ENCODE results near the gene CLEC2L. TPM values are rescaled to one million over a fixed set of nuclear protein-coding genes. Genes with fewer than 3 reads are reported as not detected.

Gene CLEC2L
- total and polyA plus RNA-seq, 2 of the 8 experiments (the other 6 are each of a cell fraction or from before 2014, with no cell fraction given) = 0.20 to 1.9 TPM

DNA sequence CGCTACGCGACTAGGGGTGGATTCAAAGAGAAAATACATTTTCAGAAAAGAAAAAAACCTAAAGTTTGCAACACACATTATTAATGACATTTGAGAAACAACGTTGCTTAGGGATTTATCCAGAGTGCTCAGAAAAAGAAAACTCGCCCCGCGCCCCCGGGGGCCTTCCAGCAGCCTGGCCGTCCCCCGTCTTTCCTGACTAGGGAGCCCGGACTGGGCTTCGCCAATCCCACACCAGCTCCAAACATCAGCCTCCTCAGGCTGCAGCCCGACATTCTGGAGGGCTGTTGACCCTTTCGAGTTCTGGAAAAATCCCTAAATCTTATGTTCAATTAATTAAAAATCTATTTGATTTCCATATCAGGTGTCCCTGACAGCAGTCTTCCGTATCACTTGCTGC, 48.6 kb downstream of the CLEC2L start:
- DNase-seq (ENCODE audit: low read depth in 1 of 2, low spot score in 2 of 2) (no peak), FAIRE-seq (no peak)
- ChIA-PET POLR2A (ENCODE audit: partially characterized antibody) (no interaction called here), CTCF (ENCODE audit: partially characterized antibody) (interaction anchor here (0.7 to 6.3 kb wide), 6 partner anchors 9 to 228 kb away, joined by 3 to 54 read pairs (median 3); no protein-coding TSS in a partner anchor)
- Histone ChIP-seq H2BK120ac (replicated peaks; ENCODE audit: low read depth, low read length) (no peak overlapping the region), H3K27ac (ENCODE audit: low read depth, low read length) (no peak overlapping the region), H2AFZ (ENCODE audit: low read length) (no peak overlapping the region), H4K91ac (replicated peaks; ENCODE audit: insufficient read length, low read length) (no peak overlapping the region), H3K18ac (ENCODE audit: extremely low read depth, low read length) (no peak overlapping the region; the same call in 1 of the 2 replicates), H3K9ac (replicated peaks in 1 of 4; ENCODE audit: extremely low read depth in 1 of 4, low read depth in 3 of 4, low read length in 3 of 4) (no peak overlapping the region), H3K79me1 (ENCODE audit: low read depth, low read length) (no peaks in the 10 kb centered on the region), H3K27me3 (replicated peaks in 1 of 4; ENCODE audit: control insufficient read depth in 3 of 4, extremely low read depth in 1 of 4, insufficient read depth in 3 of 4, low read length in 3 of 4) (no peaks in the 10 kb centered on the region), H3K79me2 (ENCODE audit: control insufficient read depth in 1 of 2, insufficient read depth in 2 of 2, low read length in 2 of 2) (no peaks in the 10 kb centered on the region), H3K4me3 (ENCODE audit: extremely low read depth in 1 of 4, insufficient read depth in 2 of 4, low read depth in 3 of 4, low read length in 4 of 4) (no peak overlapping the region), H3K4ac (replicated peaks; ENCODE audit: insufficient read length, low read depth, low read length) (no peak overlapping the region), H3K9me3 (ENCODE audit: insufficient read depth in 2 of 2, low read depth in 1 of 2, low read length in 1 of 2) (no peaks in the 10 kb centered on the region), H2BK20ac (ENCODE audit: low read length) (no peak overlapping the region), H3K56ac (replicated peaks; ENCODE audit: insufficient read length, low read depth, low read length) (no peak overlapping the region), H2BK15ac (ENCODE audit: low read length) (no peak overlapping the region), H2BK5ac (ENCODE audit: low read depth, low read length) (no peak overlapping the region), H2BK12ac (ENCODE audit: low read depth, low read length) (no peak overlapping the region), H3K36me3 (ENCODE audit: control insufficient read depth in 2 of 4, insufficient read depth in 4 of 4, low read length in 3 of 4) (no peaks in the 10 kb centered on the region; a peak in 1 of 8 replicates), H3K14ac (ENCODE audit: insufficient read length) (no peak overlapping the region), H3K4me2 (ENCODE audit: insufficient read depth in 1 of 2, low read depth in 2 of 2, low read length in 2 of 2) (no peak overlapping the region), H4K20me1 (replicated peaks in 1 of 2; ENCODE audit: control insufficient read depth in 1 of 2, insufficient read depth in 2 of 2, low read length in 2 of 2) (no peaks in the 10 kb centered on the region), H3K4me1 (replicated peaks in 1 of 4; ENCODE audit: control insufficient read depth in 3 of 4, insufficient read depth in 4 of 4, low read length in 3 of 4) (peaks cover 0 to 8% (median under 1%) of the 10 kb centered on the region in 4 experiments; a peak in 3 of 7 replicates), H3K23me2 (ENCODE audit: low read depth, low read length) (no peaks in the 10 kb centered on the region), H2AK5ac (ENCODE audit: low read depth, low read length) (no peak overlapping the region), H3K23ac (ENCODE audit: insufficient read length) (no peak overlapping the region), H4K8ac (ENCODE audit: extremely low read depth, insufficient read depth, low read length) (no peak overlapping the region), H4K5ac (ENCODE audit: insufficient read length, low read depth, low read length) (no peak overlapping the region)
- WGBS, 2 experiments (ENCODE audit: extremely low coverage in 1 of 2, insufficient coverage in 1 of 2, insufficient read length in 1 of 2, insufficient replicate concordance in 2 of 2, low coverage in 1 of 2, low lambda C conversion rate in 2 of 2, missing lambda C conversion rate in 1 of 2) = 93% methylated on average over 15 of the region's 15 CpGs; no CpG with 5 or more reads in 1 of the 2 experiments
- TF ChIP-seq NANOG (IDR thresholded peaks at IDR 0.05; ENCODE audit: insufficient read depth, low read depth, low read length, poor library complexity, severe bottlenecking) = no peak
- no peak for TF ChIP-seq TAF1 (IDR thresholded peaks at IDR 0.05; ENCODE audit: low read depth, low read length)
- no peak for TF ChIP-seq SUZ12 (IDR thresholded peaks at IDR 0.05; ENCODE audit: low read length)
- TF ChIP-seq ZNF274 (IDR thresholded peaks at IDR 0.05; ENCODE audit: borderline replicate concordance, extremely low read depth, low read length) = no peak

All from H1 (cell line).